IPS-NIHi7 (cell line): ENCODE results near the gene RAB42.
"Not testable (repeated sequence)": the region's sequence is repeated elsewhere in the genome, so short reads cannot be mapped to it uniquely, and the experiment has no call there.

ENCODE experiments used
- DNase-seq: peaks from one replicate; pipeline ENCODE4 v3.0.0; 2012; ENCODE audit warnings: mixed read lengths; ENCODE audit errors: extremely low spot score

RAB42 gene

GRCh38 chr1:28591708-28592320 lies at the start of gene RAB42:
TSS of gene RAB42 (plus strand) at chr1:28592265. CDS start at chr1:28592512, 247 bp downstream.
- DNase-seq = peak; percentile 52

- DNase-seq = no peak
Measured at GRCh38 chr1:28545246-28545628, 46.8 kb upstream of the RAB42 start.

- DNase-seq = no peak
Measured at GRCh38 chr1:28548318-28548717, 43.7 kb upstream of the RAB42 start.

- DNase-seq = no peak
Measured at GRCh38 chr1:28551381-28551780, 40.7 kb upstream of the RAB42 start.

- peak; percentile 99 for DNase-seq
Measured at GRCh38 chr1:28552758-28553663, 39.1 kb upstream of the RAB42 start, which contains the start of gene TRNAU1AP. TSS of gene TRNAU1AP (plus strand) at chr1:28553085. CDS start at chr1:28553111, 26 bp downstream.

GRCh38 chr1:28560886-28561285 lies 31.2 kb upstream of the RAB42 start:
- no peak for DNase-seq

GRCh38 chr1:28564310-28564709 lies 27.8 kb upstream of the RAB42 start:
- no peak for DNase-seq

- DNase-seq = no peak
Measured at GRCh38 chr1:28565040-28565439, 27.0 kb upstream of the RAB42 start.

- no peak for DNase-seq
Measured at GRCh38 chr1:28565726-28566125, 26.3 kb upstream of the RAB42 start.

- no peak for DNase-seq
Measured at GRCh38 chr1:28566931-28567330, 25.1 kb upstream of the RAB42 start.

GRCh38 chr1:28571911-28572310 lies 20.2 kb upstream of the RAB42 start:
- DNase-seq = no peak

- DNase-seq = not testable (repeated sequence)
Measured at GRCh38 chr1:28572891-28573290, 19.2 kb upstream of the RAB42 start.

GRCh38 chr1:28573564-28573963 lies 18.5 kb upstream of the RAB42 start:
- no peak for DNase-seq

GRCh38 chr1:28577052-28577678 lies 14.9 kb upstream of the RAB42 start:
- no peak for DNase-seq

- no peak for DNase-seq
Measured at GRCh38 chr1:28577738-28578536, 14.1 kb upstream of the RAB42 start.

GRCh38 chr1:28578696-28579218 lies 13.3 kb upstream of the RAB42 start:
- DNase-seq = no peak

GRCh38 chr1:28579401-28579800 lies 12.7 kb upstream of the RAB42 start:
- no peak for DNase-seq

- DNase-seq = peak; percentile 56
Measured at GRCh38 chr1:28580722-28581530, 11.1 kb upstream of the RAB42 start.

- DNase-seq = peak; percentile 97
Measured at GRCh38 chr1:28581531-28582247, 10.4 kb upstream of the RAB42 start.

GRCh38 chr1:28582248-28582615 lies 9.8 kb upstream of the RAB42 start:
- DNase-seq = no peak
